Measurements from ENCODE around the gene FAM13A.
"Not testable (repeated sequence)": the region's sequence is repeated elsewhere in the genome, so short reads cannot be mapped to it uniquely, and the experiment has no call there.

The FAM13A gene

GRCh38 chr4:89039730-89040338 lies 17.2 kb downstream of the FAM13A start:
- no peak for DNase-seq

GRCh38 chr4:89036535-89036934 lies 20.4 kb downstream of the FAM13A start:
- no peak for DNase-seq

DNA sequence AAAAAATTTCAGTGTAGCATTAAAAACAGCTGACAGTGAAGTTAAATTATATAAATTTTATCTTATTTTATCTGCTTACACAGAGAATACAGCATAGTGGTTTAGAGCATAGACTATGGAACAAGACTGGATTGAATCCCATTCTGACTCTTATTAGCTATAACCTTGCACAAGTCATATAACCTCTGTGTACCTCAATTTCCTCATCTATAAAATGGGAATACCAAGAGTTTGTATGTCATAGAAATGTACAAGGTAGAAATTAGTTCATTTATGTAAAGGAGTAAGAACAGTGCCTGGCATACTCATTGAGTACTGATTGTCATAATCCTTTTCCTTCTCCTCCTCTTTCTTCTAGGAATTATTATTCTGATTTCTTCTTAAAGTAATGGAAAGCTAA lies 25.7 kb downstream of the FAM13A start:
- DNase-seq: no peak

DNA sequence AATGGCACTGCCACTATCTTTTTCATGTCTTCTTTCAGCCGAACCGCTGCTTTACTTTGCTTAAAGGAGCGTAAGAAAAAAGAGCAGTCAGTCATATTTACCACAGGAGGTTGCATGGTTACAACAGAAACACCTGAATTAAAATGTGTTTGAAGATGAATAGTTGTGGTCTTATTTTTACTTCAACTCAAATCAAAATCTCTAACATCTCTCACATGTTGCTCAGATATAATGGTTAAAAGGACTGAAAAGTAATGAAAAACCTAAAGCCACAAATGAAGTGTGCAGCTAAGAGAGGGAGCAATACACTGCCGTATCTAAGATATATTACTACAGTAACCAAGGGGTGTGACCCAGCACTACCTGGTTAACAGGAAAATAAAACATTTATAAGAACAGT lies 27.4 kb downstream of the FAM13A start:
- DNase-seq: no peak

GRCh38 chr4:89026542-89026941 lies 30.4 kb downstream of the FAM13A start:
- peak; percentile 21 for DNase-seq

DNA sequence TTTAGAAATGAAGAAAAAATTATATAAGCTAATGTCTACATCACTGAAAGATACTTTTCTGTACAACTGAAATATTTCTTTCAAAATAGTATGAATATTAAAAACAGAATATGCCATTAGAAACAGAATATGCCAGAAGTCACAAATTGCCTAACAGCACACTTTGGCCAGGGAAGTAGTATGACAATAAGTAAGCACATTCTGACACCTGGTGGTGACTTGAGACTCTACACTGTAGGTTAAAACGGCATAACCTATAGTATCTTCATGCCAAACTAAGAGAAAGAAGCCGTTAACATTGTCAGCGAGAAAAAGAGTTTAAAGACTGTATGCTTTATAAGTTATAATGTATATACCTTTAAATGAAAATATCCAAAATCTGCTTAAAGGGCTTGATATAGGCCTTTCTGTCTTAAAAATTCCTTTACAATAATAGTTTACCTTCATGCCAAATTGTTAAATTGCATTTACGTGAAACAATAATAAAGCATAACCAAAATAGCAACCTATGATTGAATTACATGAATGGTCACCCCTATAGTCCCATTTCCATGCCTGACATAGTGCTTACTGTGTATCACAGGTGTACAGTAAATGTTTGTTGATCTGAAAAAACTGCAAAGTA lies 32.8 kb downstream of the FAM13A start:
- peak; percentile 57 for DNase-seq

GRCh38 chr4:89023140-89023539 lies 33.8 kb downstream of the FAM13A start:
- DNase-seq: no peak

DNA sequence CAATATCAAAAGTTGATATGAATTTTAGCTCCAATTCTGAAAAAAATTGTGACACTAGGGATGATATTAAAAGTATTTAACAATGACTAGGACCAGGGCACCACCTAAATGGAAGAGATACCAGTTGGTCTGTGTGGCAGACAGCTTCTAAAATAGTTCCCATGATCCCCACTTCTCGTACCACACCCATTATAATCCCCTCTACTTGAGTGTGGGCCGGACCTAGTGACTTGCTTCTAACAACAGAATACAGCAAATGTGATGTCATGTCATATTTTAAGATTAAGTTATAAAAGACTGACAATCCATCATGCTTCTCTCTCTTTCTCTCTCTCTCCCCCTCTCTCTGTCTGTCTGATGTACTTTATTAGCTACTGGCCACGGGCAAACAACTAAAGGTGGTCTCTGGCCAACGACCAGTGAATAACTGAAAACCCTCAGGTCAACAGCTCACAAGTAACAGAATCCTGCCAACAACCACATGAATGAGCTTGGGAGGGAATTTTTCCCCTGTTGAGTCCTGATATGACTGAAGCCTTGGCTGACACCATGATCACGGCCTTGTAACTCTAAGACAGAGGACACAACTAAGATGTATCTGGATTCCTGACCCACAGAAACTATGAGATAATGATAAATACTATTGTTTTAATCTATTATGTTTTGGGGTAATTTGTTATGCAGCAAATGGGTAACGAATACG lies 34.4 kb downstream of the FAM13A start:
- no peak for DNase-seq

GRCh38 chr4:89021684-89022083 lies 35.3 kb downstream of the FAM13A start:
- no peak for DNase-seq

- no peak for DNase-seq
These were observed 35.9 kb downstream of the FAM13A start for GRCh38 chr4:89021062-89021461.

GRCh38 chr4:89014897-89015296 lies 42.1 kb downstream of the FAM13A start:
- DNase-seq: not testable (repeated sequence)

DNA sequence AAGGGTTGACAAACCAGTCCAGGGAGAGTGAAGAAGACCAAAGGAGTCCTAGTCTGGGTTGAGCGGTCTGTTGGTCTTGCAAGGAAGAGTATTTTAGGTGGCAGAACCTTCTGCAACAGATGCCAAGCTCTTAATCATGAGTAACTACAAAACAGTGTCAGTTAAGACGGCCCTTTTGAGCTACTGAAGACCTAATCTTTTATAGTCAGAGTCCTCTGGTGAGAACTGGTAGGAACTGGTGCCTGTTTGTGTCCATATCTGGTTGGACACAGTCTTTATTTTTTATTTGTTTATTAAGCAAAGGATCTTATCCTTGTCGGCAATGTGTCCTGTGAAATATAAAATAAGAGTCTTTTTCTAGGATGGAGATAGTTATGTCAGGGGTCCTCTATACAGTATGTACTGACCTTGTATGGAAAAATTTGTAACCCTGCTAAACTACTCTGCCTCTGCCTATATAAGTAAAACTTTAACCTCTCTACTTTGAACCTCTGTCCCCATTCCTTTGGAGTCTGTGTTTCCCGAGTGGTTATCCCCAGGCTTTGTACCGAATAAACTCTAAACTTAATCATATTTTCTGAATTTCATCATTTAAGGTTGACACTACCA lies 47.1 kb downstream of the FAM13A start:
- DNase-seq: no peak

GRCh38 chr4:89009115-89009514 lies 47.9 kb downstream of the FAM13A start:
- no peak for DNase-seq

DNA sequence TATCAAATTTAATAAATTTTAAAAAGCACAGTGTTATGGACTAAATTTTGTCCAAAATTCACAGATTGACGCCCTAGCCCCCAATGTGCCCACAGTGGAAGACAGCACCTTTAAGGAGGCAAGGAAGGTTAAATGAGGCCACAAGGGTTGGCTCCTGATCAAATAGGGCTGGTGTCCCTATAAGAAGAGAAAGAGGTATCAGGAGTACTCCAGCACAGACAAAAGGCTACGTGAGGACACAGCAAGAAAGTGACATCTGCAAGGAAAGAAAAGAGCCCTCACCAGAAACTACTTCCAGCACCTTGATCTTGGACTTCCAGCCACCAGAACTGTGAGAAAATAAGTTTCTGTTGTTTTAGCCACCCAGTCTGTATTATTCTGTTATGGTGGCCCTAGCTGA lies 48.8 kb downstream of the FAM13A start:
- DNase-seq: no peak

DNA sequence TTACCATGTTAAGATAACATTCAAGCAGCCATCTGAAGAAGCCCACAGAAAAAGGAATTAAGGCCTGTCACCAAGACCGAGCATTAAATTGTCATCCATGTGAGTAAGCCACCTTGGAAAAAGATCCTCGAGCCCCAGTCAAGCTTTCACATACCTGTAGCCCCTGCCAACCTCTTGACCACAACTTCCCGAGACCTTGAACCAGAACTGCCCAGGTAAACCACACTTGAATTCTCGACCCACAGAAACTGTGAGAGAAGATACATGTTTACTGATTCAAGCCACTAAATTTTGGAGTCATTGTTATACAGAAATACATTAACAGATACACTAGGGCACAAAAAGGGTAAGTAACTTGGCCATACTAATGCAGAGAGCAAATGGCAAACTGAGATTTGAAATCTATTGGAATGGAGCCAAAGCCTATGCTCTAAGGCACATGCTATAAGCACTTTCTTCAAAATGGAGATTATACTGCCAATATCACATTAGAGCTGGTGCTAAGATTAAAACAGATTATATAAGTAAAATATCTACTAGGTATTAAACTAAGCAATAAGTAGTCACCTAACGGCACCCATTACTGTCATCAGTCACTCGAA lies 49.5 kb downstream of the FAM13A start:
- DNase-seq: no peak

DNA sequence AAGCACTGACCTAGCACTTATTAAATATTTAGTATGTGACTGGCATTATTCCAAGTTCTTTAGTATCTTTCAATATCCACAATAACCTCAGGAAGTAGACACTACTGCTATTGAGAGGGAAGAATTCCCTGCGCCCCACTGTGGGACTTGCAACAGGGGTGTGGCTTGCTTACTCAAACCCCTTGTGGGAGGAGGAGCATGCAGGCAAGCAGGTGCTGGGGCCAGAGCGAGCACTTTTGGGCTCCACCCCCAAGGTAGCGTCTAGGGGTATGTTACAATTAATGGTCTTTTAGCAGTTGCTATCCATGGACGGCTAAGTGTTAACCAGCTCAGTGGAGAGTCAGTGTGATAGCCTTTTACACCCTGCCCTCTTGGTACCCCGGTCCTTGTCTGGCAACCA lies 50.7 kb downstream of the FAM13A start:
- no peak for DNase-seq

DNA sequence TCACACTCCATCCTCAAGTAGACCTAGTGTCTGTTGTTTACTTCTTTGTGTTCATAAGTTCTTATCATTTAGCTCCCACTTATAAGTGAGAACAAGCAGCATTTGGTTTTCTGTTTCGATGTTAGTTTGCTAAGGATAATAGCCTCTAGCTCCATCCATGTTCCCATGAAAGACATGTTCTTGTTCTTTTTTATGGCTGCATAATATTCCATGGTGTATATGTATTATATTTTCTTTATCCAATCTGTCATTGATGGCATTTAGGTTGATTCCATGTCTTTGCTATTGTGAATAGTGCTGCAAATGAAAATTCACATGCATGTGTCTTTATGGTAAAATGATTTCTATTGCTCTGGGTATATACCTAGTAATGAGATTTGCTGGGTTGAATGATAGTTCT lies 51.9 kb downstream of the FAM13A start:
- not testable (repeated sequence) for DNase-seq

DNA sequence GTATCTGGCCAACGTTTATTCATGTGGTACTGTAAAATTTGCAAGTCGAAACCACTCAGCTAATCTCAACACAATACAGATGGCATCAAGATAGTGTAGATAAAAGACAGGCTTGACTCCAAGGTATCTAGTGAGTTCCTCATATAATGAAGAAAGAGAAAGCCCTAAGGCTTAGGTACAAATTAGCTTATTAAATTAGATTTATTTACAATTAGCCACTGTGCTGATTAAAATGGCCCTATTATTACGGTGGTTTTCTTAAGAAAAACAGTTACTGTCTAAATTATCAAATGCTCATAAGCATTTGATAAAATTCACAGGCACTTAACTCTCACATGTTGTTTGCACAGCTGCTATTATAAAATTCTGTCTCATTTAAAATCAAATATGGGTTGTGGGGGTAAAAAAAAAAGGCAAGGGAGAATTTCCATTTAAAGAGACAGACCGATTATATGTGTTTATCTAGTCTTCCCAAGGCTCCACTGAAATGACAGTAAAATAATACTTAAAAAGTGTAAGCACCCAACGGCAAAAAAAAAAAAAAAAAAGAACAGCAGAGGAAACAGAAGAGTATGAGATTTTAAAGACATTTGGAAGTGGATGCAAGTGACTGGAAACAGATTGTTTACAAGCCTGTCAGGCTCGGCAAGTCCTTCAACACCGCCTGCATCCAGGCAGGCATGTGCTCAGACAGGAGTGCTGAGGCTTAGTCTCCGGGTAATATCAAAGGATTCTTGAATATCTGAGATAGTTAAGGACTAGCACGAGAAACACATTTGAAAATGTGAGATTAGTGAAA lies 55.1 kb downstream of the FAM13A start:
- no peak for DNase-seq

- DNase-seq: no peak
These were observed 56.1 kb downstream of the FAM13A start for GRCh38 chr4:89000844-89001360.

DNA sequence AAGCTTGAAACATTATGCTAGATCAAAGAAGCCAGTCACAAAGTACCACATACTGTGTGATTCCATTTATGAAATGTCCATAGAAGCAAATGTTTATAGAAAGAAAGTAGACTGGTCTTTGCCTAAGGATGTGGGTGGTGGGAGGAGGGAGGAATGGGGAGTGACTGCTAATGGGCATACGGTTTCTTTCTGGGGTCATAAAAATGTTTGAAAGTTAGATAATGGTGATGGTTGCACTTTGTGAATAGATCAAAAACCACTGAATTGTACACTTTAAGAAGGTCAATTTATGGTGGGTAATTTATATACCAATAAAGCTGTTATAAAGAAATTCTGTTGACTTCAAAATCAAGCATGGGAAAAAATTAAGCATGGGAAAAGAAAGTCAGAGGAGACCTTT lies 56.6 kb downstream of the FAM13A start:
- no peak for DNase-seq

- no peak for DNase-seq
These were observed 57.5 kb downstream of the FAM13A start for GRCh38 chr4:88999392-88999930.

DNA sequence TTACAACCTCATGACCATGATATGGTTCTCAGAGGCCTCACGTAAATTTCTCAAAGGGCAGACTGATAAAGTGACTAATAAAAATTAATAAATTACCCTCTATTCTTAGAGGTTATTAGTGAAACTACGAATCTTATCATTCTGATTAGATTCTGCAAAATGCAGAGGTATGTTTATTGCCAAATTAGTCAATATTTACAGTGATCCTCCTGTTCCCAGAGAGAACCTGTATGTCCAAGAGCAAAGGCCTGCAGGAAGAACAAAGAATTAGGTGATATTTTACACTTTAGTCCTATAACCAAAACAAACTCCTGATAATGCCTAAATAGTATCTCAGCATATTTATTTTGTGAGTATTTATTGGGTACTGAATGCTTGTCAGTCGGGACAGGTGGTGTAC lies 58.1 kb downstream of the FAM13A start:
- no peak for DNase-seq
